ENCODE measurements around the gene BTBD18.

BTBD18 gene, protein sequence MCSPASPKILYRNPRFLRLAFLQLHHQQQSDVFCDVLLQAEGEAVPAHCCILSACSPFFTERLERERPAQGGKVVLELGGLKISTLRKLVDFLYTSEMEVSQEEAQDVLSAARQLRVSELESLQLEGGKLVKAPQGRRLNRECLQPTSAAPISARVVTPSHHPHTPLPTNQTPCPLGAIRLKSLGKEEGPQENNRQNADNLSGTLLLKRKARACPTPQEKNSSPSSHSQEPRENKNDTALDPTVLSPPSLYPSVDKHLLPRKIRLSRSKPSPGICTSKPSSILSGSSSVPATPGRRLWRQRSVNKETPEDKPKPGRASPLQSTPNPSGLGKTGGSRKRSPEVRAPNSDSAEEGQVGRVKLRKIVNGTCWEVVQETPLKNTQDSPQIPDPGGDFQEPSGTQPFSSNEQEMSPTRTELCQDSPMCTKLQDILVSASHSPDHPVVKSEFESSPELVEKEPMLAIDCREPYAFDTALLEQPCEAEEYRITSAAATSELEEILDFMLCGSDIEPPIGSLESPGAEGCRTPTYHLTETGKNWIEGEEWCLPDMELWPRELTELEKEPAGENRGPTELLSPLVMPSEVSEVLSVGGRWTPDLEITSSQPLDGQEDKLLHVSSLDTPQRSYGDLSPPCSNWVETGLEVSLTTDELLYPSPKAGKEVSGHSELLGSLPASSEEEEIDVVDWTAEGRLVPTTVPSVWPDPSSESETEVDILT

DNA sequence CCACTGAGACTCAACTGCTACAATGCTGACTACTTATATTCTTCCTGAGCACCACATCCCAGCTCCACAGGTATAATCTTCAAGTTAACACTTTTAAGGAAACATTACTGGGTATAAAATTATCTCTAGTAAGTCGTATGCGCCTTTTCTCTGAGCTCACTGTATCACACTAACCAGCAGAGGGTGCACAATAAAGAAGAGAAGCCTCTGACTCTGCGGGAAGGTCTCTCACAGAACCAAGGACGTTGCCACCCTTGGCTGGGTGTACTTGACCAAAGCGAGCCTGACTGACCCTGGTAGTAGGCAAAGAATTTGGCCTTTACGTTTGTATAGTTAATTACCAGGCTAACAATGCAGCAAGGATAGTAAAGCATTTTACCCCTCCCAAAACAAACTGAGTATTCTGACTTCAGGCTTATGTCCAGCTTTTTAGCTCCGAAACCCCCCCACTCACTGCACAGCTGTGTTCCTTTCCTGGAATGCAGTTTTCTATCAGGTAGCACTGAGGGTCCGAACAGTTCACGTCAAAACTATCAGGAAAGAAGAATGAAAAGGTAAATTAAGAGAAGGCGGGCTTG lies at the start of gene BTBD18:
Gene BTBD18 (minus strand): TSS at position 144 of the 578 bp plus-strand sequence. CDS start 631 bp downstream, outside the sequence.
- TF ChIP-seq BHLHE40 (IDR thresholded peaks at IDR 0.05; ENCODE audit: borderline replicate concordance) = no peak
- TF ChIP-seq NFRKB (IDR thresholded peaks at IDR 0.05) = no peak
- TF ChIP-seq FOXA1 (IDR thresholded peaks at IDR 0.05) = no peak
- no peak for TF ChIP-seq FOXM1 (IDR thresholded peaks at IDR 0.05; ENCODE audit: borderline replicate concordance)
- TF ChIP-seq CTBP1 (IDR thresholded peaks at IDR 0.05; ENCODE audit: borderline replicate concordance) = no peak
- TF ChIP-seq, protein P1, sequence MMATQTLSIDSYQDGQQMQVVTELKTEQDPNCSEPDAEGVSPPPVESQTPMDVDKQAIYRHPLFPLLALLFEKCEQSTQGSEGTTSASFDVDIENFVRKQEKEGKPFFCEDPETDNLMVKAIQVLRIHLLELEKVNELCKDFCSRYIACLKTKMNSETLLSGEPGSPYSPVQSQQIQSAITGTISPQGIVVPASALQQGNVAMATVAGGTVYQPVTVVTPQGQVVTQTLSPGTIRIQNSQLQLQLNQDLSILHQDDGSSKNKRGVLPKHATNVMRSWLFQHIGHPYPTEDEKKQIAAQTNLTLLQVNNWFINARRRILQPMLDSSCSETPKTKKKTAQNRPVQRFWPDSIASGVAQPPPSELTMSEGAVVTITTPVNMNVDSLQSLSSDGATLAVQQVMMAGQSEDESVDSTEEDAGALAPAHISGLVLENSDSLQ (IDR thresholded peaks at IDR 0.05) = no peak
- no peak for TF ChIP-seq ARNT (IDR thresholded peaks at IDR 0.05)
- TF ChIP-seq SUZ12 (IDR thresholded peaks at IDR 0.05) = no peak
- TF ChIP-seq L3MBTL2 (conservative IDR thresholded peaks at IDR 0.05) = no peak
- TF ChIP-seq TARDBP (IDR thresholded peaks at IDR 0.05) = no peak
- no peak for TF ChIP-seq FOXK2 (IDR thresholded peaks at IDR 0.05)
- peak; percentile 46 for DNase-seq (ENCODE audit: extremely low spot score)
- ChIA-PET CTCF (interaction anchor here (0.9 to 2.3 kb wide), 4 partner anchors 9 to 49 kb away, joined by 3 to 33 read pairs (median 8); partner anchors contain the start of genes CTNND1 and SELENOH), POLR2A (interaction anchor here (0.8 to 2.9 kb wide), 5 partner anchors 9 to 49 kb away, joined by 3 to 12 read pairs (median 4); partner anchors contain the start of genes CTNND1, MED19, SELENOH and TMX2)

DNA sequence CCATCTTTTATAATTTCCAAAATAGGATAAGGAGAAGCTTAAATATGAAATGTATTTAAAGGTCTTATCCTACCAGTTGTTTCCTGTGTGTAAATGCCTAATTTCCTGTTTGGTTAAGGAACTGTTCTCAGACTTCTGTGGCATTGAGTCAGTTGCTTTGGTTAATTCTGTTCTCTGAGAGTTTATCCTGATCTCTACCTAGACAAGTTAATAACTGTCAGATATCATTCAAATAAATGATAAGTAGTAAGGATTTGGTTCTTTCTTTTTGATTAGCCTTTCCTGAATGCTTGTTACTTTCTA lies 49.5 kb upstream of the BTBD18 start:
- no peak for TF ChIP-seq BHLHE40 (IDR thresholded peaks at IDR 0.05; ENCODE audit: borderline replicate concordance)
- TF ChIP-seq, protein P1 (IDR thresholded peaks at IDR 0.05) = no peak
- no peak for TF ChIP-seq ELF4 (IDR thresholded peaks at IDR 0.05)
- TF ChIP-seq TARDBP (IDR thresholded peaks at IDR 0.05) = no peak
- TF ChIP-seq ZNF384 (IDR thresholded peaks at IDR 0.05) = no peak
- no peak for TF ChIP-seq FOXA1 (IDR thresholded peaks at IDR 0.05)
- no peak for TF ChIP-seq NFRKB (IDR thresholded peaks at IDR 0.05)
- no peak for TF ChIP-seq LEF1 (IDR thresholded peaks at IDR 0.05; ENCODE audit: borderline replicate concordance)
- no peak for TF ChIP-seq HDGF (IDR thresholded peaks at IDR 0.05; ENCODE audit: borderline replicate concordance)
- no peak for TF ChIP-seq FOXM1 (IDR thresholded peaks at IDR 0.05; ENCODE audit: borderline replicate concordance)
- TF ChIP-seq SUZ12 (IDR thresholded peaks at IDR 0.05) = no peak
- no peak for DNase-seq (ENCODE audit: extremely low spot score)
- ChIA-PET POLR2A (interaction anchor here (0.6 to 1.1 kb wide), 6 partner anchors 38 to 89 kb away, joined by 3 to 12 read pairs (median 3); partner anchors contain the start of genes BTBD18, CTNND1, MED19 and SELENOH), CTCF (interaction anchor here (0.7 to 3.7 kb wide), 10 partner anchors 9 to 98 kb away, joined by 3 to 33 read pairs (median 7); partner anchors contain the start of genes BTBD18, CTNND1 and SELENOH)

DNA sequence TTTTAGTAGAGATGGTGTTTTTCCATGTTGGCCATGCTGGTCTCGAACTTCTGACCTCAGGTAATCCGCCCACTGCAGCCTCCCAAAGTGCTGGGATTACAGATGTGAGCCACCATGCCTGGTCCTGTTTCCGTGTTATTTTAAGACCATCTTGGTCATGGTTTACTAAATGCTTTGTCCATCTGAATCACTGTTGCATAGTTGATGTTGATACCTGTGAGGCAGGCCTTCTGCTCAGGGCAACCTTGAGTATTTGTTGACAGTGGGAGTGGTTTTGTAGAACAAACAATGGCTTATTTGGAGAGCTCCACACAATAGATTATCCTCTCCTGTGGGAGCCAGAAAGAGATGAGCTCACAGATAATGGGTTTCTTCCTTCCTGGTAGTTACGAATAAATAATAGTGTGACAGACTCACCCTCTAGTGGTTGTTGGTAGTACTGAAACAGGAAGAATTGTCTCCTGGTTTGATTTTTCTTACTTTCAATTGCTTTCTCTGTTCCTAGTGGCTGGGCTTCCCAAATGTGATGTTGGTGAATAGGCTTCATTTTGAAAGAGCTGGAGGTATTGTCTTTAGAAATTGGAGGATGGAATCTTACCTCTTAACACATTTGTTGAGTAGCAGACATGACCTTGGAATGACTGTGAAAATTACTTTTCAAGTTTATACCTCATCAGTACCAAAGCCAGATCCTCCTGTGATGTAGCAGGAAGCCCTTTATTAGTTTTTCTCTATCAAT lies 49.0 kb upstream of the BTBD18 start:
- CTCF ChIA-PET = interaction anchor here (0.6 to 3.7 kb wide), 21 partner anchors 8 to 778 kb away, joined by 3 to 33 read pairs (median 4); partner anchors contain the start of genes BTBD18, CTNND1, SELENOH and ZFP91
- POLR2A ChIA-PET = interaction anchor here (0.6 to 1.1 kb wide), 5 partner anchors 37 to 89 kb away, joined by 3 to 12 read pairs (median 3); partner anchors contain the start of genes BTBD18, CTNND1, MED19 and SELENOH
- DNase-seq (ENCODE audit: extremely low spot score) = peak; percentile 65
- TF ChIP-seq BHLHE40 (IDR thresholded peaks at IDR 0.05; ENCODE audit: borderline replicate concordance) = no peak
- TF ChIP-seq TARDBP (IDR thresholded peaks at IDR 0.05) = no peak
- TF ChIP-seq L3MBTL2 (conservative IDR thresholded peaks at IDR 0.05) = no peak
- TF ChIP-seq ZNF384 (IDR thresholded peaks at IDR 0.05) = no peak
- TF ChIP-seq ARNT (IDR thresholded peaks at IDR 0.05) = no peak
- no peak for TF ChIP-seq SP1 (IDR thresholded peaks at IDR 0.05)
- TF ChIP-seq, protein P1 (IDR thresholded peaks at IDR 0.05) = no peak
- no peak for TF ChIP-seq SUZ12 (IDR thresholded peaks at IDR 0.05)
- TF ChIP-seq NFRKB (IDR thresholded peaks at IDR 0.05) = no peak
- no peak for TF ChIP-seq ELF4 (IDR thresholded peaks at IDR 0.05)

DNA sequence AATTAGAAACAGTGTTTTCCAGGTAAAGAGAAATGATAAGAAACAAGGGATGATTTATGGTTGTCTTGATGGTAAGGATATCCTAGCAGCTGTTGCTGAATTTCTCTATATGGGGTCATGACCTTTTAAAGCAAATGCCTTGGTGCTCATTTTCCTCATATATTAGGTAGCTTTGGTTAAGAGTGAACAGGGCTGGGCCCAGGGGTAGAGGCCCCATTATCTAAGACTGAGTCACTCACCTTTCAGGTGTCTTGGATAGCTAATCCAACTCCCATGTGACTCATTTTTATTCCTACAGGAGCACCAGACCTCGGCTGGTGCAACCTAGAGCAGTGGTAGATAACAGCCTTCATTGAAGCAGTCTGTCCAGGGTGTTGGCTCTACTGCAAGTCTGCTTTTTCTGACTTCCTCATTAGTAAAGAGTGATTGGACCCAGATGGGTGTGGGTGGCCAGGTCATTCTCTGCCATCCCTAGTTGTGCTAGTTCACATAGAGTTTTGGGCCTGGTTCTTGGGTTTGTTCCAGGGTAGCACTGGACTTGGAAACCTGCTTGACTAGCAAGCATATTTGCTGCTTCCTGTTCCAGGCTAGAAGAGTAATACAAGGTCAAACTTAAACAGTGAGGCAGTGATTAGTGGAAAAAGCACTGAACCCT lies 47.4 kb upstream of the BTBD18 start:
- no peak for DNase-seq (ENCODE audit: extremely low spot score)
- TF ChIP-seq HDGF (IDR thresholded peaks at IDR 0.05; ENCODE audit: borderline replicate concordance) = no peak
- TF ChIP-seq TARDBP (IDR thresholded peaks at IDR 0.05) = no peak
- CTCF ChIA-PET = interaction anchor here (3.7 kb wide), 1 partner anchor 47 kb away, joined by 33 read pairs; the partner anchor contains the start of gene BTBD18
- POLR2A ChIA-PET = interaction anchor here (0.9 to 1.2 kb wide), 2 partner anchors 37 to 57 kb away, joined by 3 to 5 read pairs; partner anchors contain the start of genes CTNND1 and SELENOH

All from HEK293T (cell line).